NB4 (cell line): ENCODE measurements around the gene SLC9A6.

ENCODE experiments used
- MYC ChIP-seq: IDR thresholded peaks from 2 replicates; pipeline ENCODE4 v1.6.1; 2011; ENCODE audit warnings: low read depth, low read length
- POLR2A ChIP-seq: IDR thresholded peaks from 2 replicates; pipeline ENCODE4 v1.6.1; 2011; ENCODE audit warnings: mild to moderate bottlenecking; ENCODE audit not compliant: insufficient read length; ENCODE audit errors: extremely low read depth
- TF ChIP-seq, protein P1 (sequence below): IDR thresholded peaks from one replicate; pipeline ENCODE4 v1.5.1; 2012; ENCODE audit warnings: low read depth, low read length
- TF ChIP-seq, protein P2 (sequence below): IDR thresholded peaks from 2 replicates; pipeline ENCODE4 v1.6.1; 2011; ENCODE audit warnings: low read depth, low read length

DNA sequence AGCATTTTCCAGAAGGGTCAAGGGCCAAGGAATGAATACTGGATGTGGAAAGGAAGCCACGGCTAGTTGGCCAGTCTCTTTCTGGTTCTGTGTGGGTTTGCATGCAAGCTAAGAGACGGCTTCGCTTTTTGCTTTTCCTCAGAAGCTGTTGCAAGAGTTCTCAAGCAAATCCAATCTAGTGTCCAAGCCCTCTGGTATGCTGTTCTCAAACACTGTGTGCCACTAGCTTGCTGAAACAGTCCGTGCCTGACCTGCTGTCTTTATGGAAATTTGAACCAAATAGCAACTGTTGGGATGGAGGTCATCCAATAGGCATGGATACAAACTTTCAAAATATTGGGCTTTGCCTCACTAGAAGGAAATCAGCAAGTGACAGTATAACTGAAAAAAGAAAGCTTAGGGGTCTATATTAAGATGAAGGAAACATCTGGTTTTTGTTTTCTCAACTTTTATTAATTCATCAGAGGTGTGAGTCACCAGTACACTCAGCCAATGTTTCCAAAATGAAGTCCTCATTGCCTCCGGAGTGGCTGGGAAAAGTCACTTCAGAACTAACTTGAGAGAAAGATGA is 70.5 kb downstream of the SLC9A6 start:
- TF ChIP-seq POLR2A (no peak), MYC (no peak)
- TF ChIP-seq, protein P1, sequence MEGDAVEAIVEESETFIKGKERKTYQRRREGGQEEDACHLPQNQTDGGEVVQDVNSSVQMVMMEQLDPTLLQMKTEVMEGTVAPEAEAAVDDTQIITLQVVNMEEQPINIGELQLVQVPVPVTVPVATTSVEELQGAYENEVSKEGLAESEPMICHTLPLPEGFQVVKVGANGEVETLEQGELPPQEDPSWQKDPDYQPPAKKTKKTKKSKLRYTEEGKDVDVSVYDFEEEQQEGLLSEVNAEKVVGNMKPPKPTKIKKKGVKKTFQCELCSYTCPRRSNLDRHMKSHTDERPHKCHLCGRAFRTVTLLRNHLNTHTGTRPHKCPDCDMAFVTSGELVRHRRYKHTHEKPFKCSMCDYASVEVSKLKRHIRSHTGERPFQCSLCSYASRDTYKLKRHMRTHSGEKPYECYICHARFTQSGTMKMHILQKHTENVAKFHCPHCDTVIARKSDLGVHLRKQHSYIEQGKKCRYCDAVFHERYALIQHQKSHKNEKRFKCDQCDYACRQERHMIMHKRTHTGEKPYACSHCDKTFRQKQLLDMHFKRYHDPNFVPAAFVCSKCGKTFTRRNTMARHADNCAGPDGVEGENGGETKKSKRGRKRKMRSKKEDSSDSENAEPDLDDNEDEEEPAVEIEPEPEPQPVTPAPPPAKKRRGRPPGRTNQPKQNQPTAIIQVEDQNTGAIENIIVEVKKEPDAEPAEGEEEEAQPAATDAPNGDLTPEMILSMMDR, result no peak
- TF ChIP-seq, protein P2, sequence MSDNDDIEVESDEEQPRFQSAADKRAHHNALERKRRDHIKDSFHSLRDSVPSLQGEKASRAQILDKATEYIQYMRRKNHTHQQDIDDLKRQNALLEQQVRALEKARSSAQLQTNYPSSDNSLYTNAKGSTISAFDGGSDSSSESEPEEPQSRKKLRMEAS, result no peak
